Esophagus muscularis mucosa (tissue), 4 donors: ENCODE results near the gene FBXL7.

Source experiments
- EP300 ChIP-seq: sonication (generic); formaldehyde crosslinking; IDR thresholded peaks from one replicate; pipeline ENCODE4 v1.6.1; 2017; ENCODE audit warnings: antibody characterized with exemption
- POLR2A ChIP-seq: fragments of 450-650 bp; IDR thresholded peaks from one replicate; pipeline ENCODE4 v1.6.1; 2017; ENCODE audit warnings: antibody characterized with exemption, moderate library complexity, mild to moderate bottlenecking, low read depth
- POLR2AphosphoS5 ChIP-seq, 2 donors: sonication (generic); formaldehyde crosslinking; IDR thresholded peaks; one replicate each; pipeline ENCODE4 v1.6.1; 2017; ENCODE audit warnings: antibody characterized with exemption in 2 of 2
- TF ChIP-seq, protein P1 (sequence below), 3 experiments: fragments of 200-600 bp in 2 of 3; fragments of 450-650 bp in 1 of 3; sonication (generic) in 2 of 3; IDR thresholded peaks; one replicate each; pipeline ENCODE4 v1.5.1; 2017 to 2019; ENCODE audit warnings: antibody characterized with exemption in 3 of 3, mild to moderate bottlenecking in 2 of 3, moderate library complexity in 1 of 3

DNA sequence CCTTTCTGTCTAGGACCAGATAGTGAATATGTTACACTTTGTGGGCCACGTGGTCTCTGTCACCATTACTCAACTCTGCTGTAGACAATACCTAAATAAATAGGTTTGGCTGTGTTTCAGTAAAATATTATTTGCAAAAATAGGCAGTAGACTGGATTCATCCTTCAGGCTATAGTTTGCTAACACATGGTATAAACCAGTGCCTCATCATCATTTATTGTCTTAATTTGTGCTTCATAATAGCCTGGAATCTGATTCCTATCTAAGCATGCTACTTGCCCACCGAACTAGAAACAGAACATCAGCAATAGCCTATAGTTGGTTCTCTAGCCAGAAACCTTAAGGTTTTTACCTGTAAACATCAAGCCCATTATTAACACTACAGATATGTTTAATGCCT, 215.6 kb downstream of the FBXL7 start:
- TF ChIP-seq, protein P1, sequence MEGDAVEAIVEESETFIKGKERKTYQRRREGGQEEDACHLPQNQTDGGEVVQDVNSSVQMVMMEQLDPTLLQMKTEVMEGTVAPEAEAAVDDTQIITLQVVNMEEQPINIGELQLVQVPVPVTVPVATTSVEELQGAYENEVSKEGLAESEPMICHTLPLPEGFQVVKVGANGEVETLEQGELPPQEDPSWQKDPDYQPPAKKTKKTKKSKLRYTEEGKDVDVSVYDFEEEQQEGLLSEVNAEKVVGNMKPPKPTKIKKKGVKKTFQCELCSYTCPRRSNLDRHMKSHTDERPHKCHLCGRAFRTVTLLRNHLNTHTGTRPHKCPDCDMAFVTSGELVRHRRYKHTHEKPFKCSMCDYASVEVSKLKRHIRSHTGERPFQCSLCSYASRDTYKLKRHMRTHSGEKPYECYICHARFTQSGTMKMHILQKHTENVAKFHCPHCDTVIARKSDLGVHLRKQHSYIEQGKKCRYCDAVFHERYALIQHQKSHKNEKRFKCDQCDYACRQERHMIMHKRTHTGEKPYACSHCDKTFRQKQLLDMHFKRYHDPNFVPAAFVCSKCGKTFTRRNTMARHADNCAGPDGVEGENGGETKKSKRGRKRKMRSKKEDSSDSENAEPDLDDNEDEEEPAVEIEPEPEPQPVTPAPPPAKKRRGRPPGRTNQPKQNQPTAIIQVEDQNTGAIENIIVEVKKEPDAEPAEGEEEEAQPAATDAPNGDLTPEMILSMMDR (IDR thresholded peaks at IDR 0.05), result no peak
- TF ChIP-seq POLR2AphosphoS5 (IDR thresholded peaks at IDR 0.05) (no peak), POLR2A (no peak), EP300 (no peak)
